SK-N-SH (cell line): ENCODE data around the gene INTS6.

Source experiments
- CTCF ChIP-seq: fragments of 200-600 bp; sonication (generic); IDR thresholded peaks from 2 replicates; pipeline ENCODE4 v1.6.1; 2017; ENCODE audit warnings: antibody characterized with exemption, mild to moderate bottlenecking, moderate library complexity
- EP300 ChIP-seq, 2 experiments: IDR thresholded peaks; 2 replicates each; pipeline versions ENCODE4 v1.4.0 to v1.6.1; 2012; ENCODE audit warnings: borderline replicate concordance in 1 of 2, low read depth in 1 of 2, low read length in 1 of 2
- EZH2phosphoT487 ChIP-seq: fragments of 200-600 bp; sonication (generic); IDR thresholded peaks from 2 replicates; pipeline ENCODE4 v1.6.1; 2017; ENCODE audit warnings: low read depth, mixed run types, mild to moderate bottlenecking, antibody characterized with exemption, moderate library complexity, borderline replicate concordance
- FOSL2 ChIP-seq: IDR thresholded peaks from 2 replicates; pipeline ENCODE4 v1.4.0; 2012; ENCODE audit warnings: low read depth, mild to moderate bottlenecking, moderate library complexity, borderline replicate concordance
- IRF3 ChIP-seq: fragments of 150-350 bp; IDR thresholded peaks from 2 replicates; pipeline ENCODE4 v1.6.1; 2016; ENCODE audit warnings: mild to moderate bottlenecking, low read depth, low read length
- MAX ChIP-seq: IDR thresholded peaks from 2 replicates; pipeline ENCODE4 v1.4.0; 2012; ENCODE audit warnings: low read depth
- RAD21 ChIP-seq: IDR thresholded peaks from 2 replicates; pipeline ENCODE4 v1.6.1; 2012; ENCODE audit warnings: mild to moderate bottlenecking, low read length
- TAF1 ChIP-seq: IDR thresholded peaks from 2 replicates; pipeline ENCODE4 v1.6.1; 2012; ENCODE audit warnings: low read depth, mild to moderate bottlenecking, low read length, moderate library complexity, borderline replicate concordance
- TEAD4 ChIP-seq: IDR thresholded peaks from 2 replicates; pipeline ENCODE4 v1.4.0; 2012; ENCODE audit warnings: mild to moderate bottlenecking, borderline replicate concordance; ENCODE audit not compliant: insufficient read depth

- no peak for TF ChIP-seq CTCF
- TF ChIP-seq FOSL2 = no peak
- TF ChIP-seq TAF1 = no peak
- TF ChIP-seq TEAD4 = no peak
- no peak for TF ChIP-seq MAX
- no peak for TF ChIP-seq EP300 (IDR thresholded peaks at IDR 0.05; ENCODE audit: borderline replicate concordance in 1 of 2, low read depth in 1 of 2, low read length in 1 of 2)
- TF ChIP-seq RAD21 = no peak
- no peak for TF ChIP-seq IRF3
- TF ChIP-seq EZH2phosphoT487 = no peak
Observed at GRCh38 chr13:51357928-51358595, 94.8 kb downstream of the INTS6 start.
